Germinal center (tissue), 1 donor: Measurements from ENCODE around the gene SMIM20.

Experiments used
- DNase-seq: peaks from one replicate; pipeline ENCODE4 v3.0.0; 2012; ENCODE audit warnings: mixed read lengths, low spot score

The SMIM20 gene

DNA sequence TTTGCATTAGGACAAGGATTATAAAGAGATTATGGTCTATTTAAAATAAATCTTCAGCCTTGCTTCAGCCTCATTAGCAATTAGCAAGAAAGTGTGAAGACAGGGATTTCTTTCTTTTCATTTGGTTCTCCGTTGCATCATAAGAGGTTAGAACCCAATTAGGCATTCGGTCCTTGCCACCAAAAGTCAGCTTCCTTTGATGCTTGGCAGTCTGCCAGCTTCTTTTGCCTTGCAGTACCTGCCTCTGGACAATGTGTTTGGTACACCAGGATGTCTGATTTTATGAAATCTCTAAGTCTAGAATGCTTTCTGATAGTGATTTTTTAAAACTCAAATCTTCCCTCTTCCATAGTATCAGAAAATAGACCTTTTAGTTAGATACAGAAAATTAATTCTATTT, 12.4 kb downstream of the SMIM20 start:
- no peak for DNase-seq

DNA sequence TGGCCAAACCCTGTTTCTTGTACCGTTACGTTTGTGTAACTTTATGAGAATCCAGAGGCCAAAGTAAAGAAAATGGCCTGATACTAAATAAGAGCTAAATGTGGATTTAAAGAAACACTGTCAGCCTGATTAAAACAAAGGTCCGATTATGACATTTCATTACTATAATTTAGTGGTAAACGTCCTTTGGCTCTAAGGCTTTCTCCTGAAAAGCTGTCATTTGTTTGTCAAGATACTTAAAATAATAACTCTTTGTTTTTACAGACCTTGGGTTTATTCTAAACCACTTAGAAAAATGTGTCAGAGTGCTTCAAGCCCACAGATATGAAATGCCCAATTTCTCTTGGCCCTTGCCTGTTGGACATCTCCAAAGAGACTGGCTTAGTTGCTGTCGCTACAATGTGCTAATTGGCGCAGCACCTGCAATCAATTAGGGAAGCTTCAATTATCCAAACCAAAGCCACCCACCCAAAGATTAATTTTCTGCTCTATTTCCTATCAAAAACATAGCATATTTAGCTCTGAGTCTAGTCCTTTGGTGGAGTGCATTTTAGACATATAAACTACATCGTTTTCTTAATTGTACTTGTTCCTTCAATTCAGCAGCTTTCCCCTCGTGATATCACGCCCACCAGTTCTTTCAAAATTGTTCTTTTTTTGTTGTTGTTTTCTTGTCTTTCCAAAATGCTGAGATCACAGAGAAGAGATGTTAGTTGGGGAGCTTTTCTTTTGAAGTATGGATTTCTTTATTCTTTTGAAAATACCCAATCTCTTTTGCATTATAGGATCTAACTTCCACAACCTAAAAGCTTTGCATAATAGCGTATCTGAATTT, 13.6 kb downstream of the SMIM20 start:
- DNase-seq: no peak

DNA sequence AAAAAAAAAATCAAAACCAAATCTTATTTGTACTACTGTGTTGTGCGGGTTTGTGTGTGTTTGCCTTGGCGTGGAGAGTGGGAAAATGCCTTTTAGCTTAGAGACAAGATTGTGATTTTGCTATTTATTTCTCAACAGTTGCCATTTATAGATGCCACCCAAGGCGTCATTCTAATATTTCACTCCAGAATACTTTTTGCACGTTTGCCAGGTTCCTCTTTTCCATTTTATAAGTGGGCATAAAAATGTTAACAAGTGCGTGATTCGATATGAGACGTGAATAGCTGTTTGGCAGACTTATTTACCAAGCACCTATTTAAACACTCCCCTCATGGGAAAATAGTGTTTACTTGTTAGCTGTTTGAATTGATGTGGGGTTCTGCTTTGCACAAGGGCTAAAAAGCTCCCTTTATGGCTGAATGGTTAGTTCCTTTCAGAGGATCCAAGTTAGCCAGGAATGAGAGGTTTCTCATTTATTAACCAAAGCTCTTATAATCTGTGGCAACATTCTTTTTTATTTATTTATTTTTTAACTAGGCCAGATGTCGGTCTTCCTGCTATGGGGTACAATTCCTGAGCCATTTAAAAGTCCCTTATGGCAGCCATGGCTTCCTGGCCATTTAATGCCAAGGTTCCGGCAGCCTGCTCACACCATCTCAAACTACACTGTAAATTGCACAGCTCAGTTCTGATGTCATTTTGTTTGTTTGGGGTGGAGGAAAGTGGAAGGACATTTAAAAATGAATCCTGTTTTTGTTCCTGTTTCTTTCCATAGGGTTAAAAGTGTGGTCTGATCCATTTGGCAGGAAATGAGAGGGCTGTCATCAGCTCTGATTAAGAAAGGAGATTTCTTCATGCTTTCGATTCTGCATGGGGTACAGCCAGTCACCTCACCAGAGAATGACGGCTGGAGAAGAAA, 14.6 kb downstream of the SMIM20 start:
- no peak for DNase-seq

DNA sequence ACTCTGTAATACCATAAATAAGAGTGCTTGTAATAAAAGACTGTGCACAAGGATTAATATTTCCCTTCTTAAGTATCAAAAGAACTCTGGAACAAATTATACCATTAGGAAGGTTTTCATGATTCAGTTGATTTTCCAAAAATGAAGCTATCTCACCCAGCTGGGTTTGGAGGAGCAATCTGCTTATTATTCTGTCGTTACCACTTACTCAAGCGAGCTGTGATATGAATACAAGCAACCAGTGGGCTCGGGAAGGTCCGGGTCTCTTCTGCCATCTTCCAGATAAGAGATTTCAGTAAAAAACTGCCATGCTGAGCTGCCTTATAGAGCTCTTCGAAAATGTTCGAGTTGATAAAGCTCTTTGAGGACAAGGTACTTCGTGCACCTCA, 15.3 kb downstream of the SMIM20 start:
- DNase-seq: no peak

DNA sequence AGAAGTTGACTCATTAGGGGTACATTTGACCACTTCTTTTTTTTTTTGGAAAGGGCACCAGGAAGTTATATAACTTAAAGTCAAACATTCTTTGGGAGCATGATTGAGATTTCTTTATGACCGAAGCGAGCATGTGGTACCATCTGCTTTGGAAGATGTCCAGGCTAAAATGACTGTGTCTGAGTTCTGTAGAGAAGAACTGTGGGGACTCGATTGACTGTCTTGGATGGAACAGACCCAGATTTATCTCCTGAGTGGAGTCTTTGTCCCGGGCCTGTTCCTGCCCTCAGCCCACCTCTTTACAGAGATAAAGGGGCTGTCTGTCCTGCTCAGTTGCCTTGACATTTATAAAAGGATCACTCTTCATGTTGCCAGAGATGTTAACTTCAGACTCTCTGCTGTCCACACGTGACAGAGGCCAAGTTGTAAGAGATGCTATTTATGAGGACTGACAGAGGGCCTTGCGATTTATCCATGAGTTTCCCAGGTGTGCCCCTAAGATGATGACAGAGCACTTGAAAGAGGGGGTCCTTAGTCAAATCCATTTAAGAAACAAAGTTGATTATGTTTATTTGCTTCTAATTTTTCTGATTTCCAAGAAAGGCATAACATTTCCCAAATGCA, 16.8 kb downstream of the SMIM20 start:
- DNase-seq: no peak

DNA sequence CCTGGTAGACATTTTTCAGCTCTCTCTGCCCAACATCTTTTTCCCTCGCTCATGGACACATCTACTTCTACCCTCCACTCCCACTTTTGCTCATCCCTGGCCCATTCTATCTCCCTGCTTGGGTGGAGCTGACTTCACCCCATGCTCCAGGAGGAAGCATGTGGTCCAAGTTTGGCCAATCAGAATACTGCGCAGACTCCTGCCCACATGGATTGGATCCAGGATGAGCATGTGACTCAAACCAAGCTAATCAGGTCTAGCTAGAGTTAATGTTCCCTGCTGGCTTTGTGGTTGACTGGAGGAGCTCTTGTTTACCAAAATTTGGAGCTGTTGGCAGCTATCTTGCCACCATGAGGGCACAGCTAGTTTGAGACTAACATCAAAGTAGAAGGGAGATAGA, 22.7 kb downstream of the SMIM20 start:
- DNase-seq: no peak

DNA sequence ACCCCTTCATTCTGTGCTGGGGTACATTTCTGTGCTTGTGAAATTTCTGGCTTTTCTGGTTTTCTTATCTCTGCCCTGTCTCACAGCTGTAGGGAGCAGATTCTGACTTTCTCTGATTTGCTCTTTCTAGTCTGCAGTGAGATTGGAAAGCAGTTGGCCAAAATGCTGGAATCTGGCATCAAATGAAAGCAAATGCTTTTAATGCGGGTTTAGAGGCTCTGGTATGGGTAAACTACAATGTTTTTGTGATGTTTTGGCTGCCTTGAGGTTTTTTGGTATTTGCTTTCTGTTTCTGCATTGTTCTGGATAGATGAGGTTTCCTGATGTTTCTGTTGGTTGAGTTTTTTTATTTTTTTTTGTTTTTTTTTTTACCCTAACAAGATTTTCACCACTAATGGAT, 23.8 kb downstream of the SMIM20 start:
- DNase-seq: no peak

DNA sequence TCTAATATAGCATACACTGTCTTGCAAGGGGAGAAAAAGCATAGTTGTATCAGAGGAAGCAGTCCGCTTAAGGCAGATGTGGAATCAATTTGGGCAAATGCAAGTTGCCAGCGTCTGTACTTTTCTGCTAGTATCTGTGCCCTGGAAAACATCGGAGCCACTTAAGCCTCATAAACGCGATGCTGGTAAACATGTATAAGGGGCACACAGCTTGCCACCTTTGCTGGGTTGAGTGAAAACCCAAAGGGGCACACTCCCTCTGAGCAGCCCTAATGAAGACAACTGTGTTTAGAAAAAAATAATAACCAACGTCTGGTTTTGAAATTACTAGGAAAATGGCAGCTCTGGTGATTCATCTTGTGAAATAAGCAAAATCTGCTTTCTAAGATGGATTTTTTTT, 24.3 kb downstream of the SMIM20 start:
- DNase-seq: no peak

DNA sequence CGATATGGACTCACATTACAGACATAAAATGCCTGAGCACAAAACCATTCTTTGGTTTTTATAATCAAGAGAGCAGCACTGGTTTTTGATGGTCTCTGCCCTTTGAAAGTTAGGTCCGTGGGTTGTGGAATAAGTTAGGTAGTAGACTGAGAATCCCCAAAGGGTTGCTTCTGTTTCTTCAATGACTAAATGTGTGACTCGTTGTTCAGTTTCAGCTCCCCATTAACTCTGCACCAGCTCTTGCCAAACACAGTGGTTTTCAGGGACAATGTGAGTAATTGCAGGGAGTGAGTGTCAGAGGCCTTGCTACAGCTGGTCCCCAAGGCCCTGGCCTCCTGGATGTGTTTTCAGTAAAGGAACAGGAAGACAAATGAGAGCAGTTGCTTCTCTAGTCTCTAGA, 24.8 kb downstream of the SMIM20 start:
- no peak for DNase-seq

DNA sequence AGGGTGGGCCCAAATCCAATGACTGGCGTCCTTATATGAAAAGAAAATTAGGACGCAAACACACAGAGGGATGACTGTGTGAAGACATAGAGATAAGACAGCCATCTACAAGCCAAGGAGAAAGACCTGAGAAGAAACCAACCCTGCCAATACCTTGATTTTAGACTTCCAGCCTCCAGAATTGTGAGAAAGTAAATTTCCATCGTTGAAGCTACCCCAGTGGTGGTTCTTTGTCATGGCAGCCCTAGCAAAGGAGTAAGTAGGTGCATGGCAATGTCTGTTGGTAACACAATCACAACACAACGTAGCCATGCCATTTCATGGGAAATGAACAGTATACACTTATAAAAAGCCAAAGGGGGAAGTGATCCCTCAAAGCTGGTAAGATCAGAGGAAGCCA, 25.3 kb downstream of the SMIM20 start:
- no peak for DNase-seq

DNA sequence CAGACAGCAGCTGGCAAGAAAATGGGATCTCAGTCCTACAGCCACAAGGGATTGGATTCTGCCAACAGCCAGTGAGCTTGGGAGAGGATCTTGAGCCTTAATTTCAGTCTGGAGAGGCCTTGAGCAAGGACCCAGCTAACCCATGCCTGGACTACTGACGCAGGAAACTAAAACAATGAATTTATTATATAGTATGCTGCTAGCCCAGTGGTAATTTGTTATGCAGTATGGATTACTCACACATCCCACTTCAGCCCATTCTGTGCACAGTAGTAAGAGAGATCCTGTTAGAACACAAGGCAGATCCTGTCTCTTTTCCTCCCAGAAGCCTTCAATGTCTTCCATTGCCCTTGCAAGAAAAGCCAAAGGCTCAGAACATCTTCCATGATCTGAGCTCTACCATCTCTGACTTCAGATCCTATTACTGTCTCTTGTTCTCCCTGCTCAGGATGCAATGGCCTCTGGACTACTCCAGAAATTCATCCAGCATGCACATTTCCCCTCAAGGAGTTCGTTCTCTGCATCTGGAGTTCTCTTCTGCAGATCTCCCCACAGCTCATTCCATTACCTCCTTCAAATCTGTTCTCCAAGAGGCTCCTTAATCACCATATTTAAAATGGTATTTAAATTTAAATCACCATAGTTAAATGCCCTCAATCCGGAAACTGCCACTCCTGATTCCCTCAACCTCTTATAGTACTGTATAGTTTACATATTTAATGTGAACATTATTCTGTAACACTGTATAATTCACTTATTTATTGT, 27.6 kb downstream of the SMIM20 start:
- no peak for DNase-seq

DNA sequence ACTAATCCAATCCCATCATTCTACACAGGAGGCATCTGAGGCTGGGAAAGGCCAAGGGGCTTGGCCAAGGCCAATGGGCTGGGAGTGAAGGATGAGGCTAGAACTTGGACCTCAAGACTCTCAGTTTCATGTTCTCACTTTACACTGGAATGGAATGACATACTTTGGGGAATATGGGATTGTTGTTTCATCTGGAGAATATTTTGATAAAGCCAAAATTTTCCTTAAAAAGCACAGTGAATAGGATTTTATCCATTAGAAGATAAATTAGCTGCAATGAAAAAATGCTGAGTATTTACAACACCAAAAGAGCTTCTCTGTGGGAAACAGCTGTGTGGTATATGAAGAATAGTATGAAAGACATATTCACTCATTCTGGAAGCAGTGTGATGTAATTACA, 29.3 kb downstream of the SMIM20 start:
- DNase-seq: no peak

DNA sequence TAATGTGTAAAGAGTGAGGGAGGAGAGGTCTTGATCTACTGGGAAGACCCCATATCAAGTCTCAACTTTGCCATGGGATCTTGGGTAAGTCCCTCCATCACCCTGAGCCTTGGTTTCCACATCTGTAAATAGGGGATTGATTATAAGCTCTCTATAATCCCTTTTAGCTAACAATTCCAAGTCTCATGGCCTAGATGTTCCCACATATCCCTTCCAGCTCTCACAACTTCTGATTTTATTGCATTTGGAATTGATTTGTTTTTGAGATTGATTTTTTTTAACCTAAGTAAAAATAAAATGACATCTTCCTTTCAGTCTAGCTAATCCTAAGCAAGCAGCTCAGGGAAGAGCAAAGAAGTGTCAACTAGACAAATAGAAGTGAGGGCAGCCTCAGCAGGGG, 29.8 kb downstream of the SMIM20 start:
- DNase-seq: no peak

DNA sequence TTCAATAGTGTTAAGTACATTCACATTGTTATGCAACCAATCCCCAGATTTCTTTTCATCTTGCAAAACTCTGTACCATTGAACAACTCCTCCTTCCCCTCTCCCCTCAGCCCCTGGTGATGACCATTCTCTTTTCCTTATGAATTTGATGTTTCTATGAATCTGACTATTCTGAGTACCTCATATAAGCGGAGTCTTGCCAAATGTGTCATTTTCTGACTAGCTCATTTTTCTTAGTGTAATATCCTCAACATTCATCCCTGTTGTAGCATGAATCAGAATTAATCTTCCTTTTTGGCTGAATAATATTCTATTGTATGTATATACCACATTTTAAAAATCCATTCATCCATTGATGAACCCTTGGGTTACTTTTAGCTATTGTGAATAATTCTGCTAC, 34.0 kb downstream of the SMIM20 start:
- no peak for DNase-seq

DNA sequence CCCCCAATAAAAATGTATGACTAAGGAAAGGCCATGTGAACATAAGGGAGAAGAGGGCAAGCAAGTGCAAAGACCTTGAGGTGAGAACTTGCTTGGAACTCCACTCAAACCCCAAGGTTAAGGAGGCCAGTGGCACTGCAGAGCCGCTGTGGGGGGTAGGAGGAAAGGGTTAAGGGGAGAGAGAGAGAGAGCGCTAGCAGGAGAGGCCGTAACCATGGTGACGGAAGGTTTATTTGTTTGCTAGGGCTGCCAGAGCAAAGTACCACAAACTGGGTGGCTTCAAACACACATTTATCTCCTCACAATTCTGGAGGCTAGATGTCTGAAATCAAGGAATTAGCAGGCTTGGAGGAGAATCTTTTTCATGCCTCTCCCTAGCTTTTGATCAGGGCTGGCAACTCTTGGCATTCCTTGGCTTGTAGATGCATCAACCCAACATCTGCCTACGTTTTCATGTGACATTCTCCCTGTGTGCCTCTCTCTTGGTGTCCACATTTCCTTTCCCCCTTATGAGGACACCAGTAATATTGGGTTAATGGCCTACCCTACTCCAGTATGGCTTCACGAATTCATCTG, 35.2 kb downstream of the SMIM20 start:
- no peak for DNase-seq

DNA sequence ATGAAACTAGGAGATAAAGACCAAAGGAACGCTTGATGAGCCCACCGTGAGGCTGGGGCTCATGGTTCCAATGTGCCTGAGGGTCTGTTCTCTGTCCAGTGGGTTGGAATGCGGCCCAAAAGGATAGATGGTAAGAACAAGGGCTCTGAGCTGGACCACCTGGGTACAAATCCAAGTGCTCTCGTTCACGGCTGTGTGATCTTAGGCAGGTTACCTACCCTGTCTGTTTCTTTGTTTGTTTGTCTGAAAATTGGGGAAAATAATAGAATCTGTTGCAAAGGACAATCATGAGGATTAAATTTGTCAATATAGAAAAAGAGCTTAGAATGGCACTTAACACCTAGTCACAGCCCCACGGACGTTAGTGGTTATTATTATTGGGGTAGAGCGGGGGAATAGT, 36.0 kb downstream of the SMIM20 start:
- no peak for DNase-seq

DNA sequence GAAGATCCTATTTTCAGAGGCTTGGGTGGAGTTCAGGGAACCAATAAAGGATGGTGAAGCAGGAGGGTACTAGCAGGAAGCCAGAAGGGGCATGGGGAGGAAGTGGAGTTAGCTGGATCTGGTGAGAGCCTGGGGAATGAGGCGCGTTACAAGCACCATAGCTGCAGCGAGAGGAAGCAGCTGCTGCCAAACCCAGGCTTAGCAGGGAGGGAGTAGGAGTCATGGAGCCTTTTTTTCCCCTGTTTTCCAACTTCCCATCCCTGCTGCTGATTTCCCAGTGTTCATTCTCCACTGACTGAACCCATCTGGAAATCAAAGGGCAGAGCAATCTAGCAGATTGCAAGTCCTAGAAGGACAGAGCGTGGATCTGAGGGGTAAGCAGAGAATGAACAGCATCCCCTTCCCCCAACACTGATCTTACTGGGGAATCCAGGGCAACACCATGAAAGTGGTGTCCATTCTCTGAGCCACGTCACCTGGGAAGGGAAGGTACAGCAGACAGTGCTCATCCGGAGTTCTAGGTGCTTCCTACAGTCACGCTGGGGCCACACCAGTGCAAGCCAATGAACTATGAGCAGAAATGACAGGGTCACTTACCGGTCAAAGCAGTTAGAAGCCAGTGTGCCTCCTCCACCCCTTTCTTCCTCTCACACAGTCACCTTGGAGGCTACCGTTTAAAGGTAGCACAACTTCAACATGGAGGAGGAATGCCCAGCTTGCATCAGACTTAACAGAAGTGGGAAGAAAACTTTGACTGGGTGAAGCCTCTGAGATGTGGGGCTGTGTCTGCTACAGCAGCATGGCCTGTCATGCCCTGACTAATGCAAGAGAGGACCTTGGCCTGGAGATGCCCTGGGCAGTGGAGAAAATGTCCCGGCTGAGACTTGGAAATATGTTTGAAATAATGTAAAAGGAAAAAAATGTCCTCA, 36.7 kb downstream of the SMIM20 start:
- no peak for DNase-seq

DNA sequence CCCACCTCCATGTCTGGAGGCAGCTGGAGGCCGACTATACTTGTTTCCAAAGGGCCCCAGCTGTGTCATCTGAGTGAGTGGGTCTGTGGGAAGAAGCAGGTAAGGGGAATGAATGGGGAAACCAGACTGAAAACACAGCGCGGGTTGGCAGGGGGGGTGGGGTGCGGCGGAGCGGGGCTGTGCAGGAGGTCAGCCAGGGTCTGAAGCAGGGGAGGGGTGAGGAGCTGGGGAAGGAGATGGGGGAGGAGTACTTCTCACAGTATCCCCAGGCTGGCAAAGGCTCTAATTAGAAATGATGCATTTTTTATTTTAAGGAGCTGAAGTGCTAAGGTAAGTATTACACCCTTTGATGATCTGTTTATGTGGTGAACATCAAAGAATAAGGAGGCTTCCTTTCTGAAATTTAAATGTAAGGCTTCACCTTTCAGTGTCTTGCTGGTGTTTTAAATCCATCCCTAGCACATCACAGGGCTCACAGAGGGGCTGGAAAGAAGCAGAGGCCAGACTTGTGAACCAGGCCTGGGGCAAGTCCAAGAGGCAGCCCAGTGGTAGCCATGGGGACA, 37.5 kb downstream of the SMIM20 start:
- DNase-seq: no peak

DNA sequence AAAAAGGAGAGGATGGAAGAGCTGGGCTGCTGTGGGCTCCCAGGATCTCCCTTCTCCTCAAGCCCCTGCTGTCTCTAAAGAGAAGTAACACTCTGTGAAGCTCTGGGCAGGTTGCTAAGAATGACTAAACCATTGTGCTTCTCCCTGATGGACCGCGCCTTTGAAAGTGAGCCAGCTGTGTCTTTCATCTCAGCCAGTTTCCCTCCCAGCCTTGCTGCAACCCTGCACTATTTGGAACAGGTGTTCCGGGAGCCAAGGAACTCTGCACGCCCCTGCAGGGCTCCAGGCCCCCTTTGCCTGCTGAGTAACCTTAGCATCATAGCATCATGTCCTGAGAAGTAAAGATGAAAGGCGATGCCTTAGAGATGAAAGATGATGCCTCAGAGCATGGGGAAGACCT, 39.7 kb downstream of the SMIM20 start:
- no peak for DNase-seq

DNA sequence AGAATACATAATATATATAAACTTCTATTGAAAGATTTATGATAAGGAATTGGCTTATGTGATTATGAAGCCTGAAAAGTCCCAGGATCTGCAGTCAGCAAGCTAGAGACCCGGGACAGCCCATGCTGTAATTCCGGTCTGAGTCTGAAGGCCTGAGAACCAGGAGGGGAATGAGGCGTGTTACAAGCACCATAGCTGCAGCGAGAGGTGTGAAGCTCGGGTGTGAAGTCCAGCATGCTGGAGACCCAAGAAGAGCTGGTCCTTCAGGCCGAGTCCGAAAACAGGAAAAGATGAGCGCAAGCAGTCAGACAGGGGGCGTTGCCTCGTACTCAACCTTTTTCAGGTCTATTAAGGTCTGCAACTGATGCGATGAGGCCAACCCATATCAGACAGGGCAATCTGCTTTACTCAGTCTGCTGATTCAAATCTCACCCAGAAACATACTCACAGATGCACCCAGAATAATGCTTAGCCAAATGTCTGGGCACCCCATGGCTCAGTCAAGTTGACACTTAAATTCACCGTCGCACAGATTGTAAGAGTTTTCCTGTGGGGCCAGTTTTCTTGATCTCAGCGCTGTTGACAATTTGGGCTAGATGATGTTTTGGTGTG, 40.4 kb downstream of the SMIM20 start:
- DNase-seq: no peak
